Upper lobe of right lung (tissue), 1 donor: ENCODE measurements around the gene CDX2. TPM values are rescaled to one million over a fixed set of nuclear protein-coding genes. Genes with fewer than 3 reads are reported as not detected.

Experiments used
- ATAC-seq: fragments of 200-7000 bp; cut with Tn5 transposase; one replicate; pipeline ENCODE4 v1.9.1; 2020; ENCODE audit warnings: mild to moderate bottlenecking, moderate library complexity
- DNase-seq: peaks from one replicate; pipeline ENCODE4 v3.0.0-alpha.2; 2020
- H3K27ac ChIP-seq: fragments of 200-600 bp; one replicate; pipeline ENCODE4 v1.8.0; 2022
- H3K27me3 ChIP-seq: fragments of 200-600 bp; one replicate; pipeline ENCODE4 v1.8.0; 2022; ENCODE audit warnings: mild to moderate bottlenecking
- H3K36me3 ChIP-seq: fragments of 200-600 bp; one replicate; pipeline ENCODE4 v1.8.0; 2022
- H3K4me1 ChIP-seq: fragments of 200-600 bp; one replicate; pipeline ENCODE4 v1.8.0; 2022
- H3K4me3 ChIP-seq: fragments of 200-600 bp; one replicate; pipeline ENCODE4 v1.8.0; 2022; ENCODE audit warnings: mild to moderate bottlenecking
- H3K9me3 ChIP-seq: fragments of 200-600 bp; one replicate; pipeline ENCODE4 v1.8.0; 2022
- intact Hi-C: fragments of 100-400 bp; cut with DNase I; formaldehyde crosslinking; loops from one replicate; pipeline ENCODE4 v1.11.0; 2022
- total RNA-seq: library from RNA; stranded (reverse); fragmentation: NEBNext Ultra II Directional; extraction: Animal tissue kit (Norgen Biotek cat#: 25700); gene quantifications from one replicate; pipeline ENCODE4 v1.2.1, GENCODE V29; 2021
- TF ChIP-seq, protein P1 (sequence below): fragments of 200-600 bp; IDR thresholded peaks from one replicate; pipeline ENCODE4 v1.8.0; 2022; ENCODE audit warnings: antibody characterized with exemption
- donor health status: DM: no; HTN: yes; CAD: no; lungs with severe emphysema.

Gene CDX2
- total RNA-seq, 1 donor from 2014 or later, result not detected

GRCh38 chr13:27997904-27998522 is 28.9 kb upstream of the CDX2 start:
- peak; percentile 40 for DNase-seq
- TF ChIP-seq, protein P1, sequence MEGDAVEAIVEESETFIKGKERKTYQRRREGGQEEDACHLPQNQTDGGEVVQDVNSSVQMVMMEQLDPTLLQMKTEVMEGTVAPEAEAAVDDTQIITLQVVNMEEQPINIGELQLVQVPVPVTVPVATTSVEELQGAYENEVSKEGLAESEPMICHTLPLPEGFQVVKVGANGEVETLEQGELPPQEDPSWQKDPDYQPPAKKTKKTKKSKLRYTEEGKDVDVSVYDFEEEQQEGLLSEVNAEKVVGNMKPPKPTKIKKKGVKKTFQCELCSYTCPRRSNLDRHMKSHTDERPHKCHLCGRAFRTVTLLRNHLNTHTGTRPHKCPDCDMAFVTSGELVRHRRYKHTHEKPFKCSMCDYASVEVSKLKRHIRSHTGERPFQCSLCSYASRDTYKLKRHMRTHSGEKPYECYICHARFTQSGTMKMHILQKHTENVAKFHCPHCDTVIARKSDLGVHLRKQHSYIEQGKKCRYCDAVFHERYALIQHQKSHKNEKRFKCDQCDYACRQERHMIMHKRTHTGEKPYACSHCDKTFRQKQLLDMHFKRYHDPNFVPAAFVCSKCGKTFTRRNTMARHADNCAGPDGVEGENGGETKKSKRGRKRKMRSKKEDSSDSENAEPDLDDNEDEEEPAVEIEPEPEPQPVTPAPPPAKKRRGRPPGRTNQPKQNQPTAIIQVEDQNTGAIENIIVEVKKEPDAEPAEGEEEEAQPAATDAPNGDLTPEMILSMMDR, result peak; percentile 22
- H3K27me3 ChIP-seq, result no peaks in the 10 kb centered on the region
- peak; percentile 52 for ATAC-seq
- no peaks in the 10 kb centered on the region for H3K36me3 ChIP-seq
- H3K4me3 ChIP-seq, result no peak overlapping the region
- no peaks in the 10 kb centered on the region for H3K4me1 ChIP-seq
- no peaks in the 10 kb centered on the region for H3K9me3 ChIP-seq
- no peak overlapping the region for H3K27ac ChIP-seq
- intact Hi-C loops, result no loop called here

DNA sequence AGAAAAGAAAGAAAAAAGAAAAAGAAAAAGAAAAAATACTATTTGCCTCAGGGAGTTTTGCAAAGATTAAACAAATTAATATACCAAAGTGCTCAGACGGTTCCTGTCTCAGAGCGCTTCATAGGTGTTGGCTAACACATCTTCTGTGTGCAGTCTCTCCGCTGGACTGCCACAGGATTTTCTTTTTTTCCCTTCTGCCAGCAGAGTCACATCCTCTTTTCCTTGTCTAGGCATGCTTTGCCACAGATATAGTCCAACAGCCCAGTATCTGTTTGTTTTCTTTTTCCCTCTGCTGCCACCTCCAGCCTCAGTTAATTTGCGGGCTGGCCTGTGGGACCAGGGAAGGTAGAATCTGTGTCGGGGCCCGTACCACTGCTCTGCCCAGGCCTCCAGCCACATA is 22.8 kb upstream of the CDX2 start:
- H3K9me3 ChIP-seq, result no peaks in the 10 kb centered on the region
- DNase-seq (no peak), ATAC-seq (no peak)
- H3K27ac ChIP-seq, result no peak overlapping the region
- peaks cover 25% of the 10 kb centered on the region for H3K27me3 ChIP-seq
- TF ChIP-seq, protein P1, result no peak
- no peak overlapping the region for H3K4me3 ChIP-seq
- H3K36me3 ChIP-seq, result no peaks in the 10 kb centered on the region
- intact Hi-C loops, result no loop called here
- H3K4me1 ChIP-seq, result no peaks in the 10 kb centered on the region

DNA sequence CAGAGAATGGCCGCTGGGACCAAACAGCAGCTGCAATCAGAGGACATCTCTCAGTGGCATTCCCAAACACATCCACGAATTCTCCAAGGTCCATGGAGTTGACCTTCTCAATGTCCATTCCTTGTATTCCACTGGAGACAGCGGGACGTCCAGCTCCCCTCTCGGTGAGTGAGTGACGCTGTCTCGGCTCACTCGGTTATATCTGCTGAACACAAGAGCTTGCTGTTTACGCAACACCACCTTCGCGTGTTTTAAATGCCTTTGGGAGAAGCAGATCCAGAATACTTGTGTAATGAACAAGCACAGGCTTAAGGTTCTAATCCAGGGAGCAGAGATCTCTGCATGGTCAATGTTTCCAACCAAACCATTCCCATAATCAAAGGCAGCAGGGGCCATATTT is 19.4 kb upstream of the CDX2 start, which contains the start of gene URAD:
TSS of gene URAD (minus strand) at position 174 of the 400 bp plus-strand sequence. CDS start at position 118, 56 bp downstream.
- Histone ChIP-seq H3K36me3 (no peaks in the 10 kb centered on the region), H3K4me1 (no peaks in the 10 kb centered on the region), H3K4me3 (no peak within 1 kb of the TSS), H3K27me3 (peaks cover 47% of the 10 kb centered on the region), H3K9me3 (no peaks in the 10 kb centered on the region), H3K27ac (no peak within 1 kb of the TSS)
- ATAC-seq (peak; percentile 59), DNase-seq (peak; percentile 55)
- TF ChIP-seq, protein P1, result no peak
- intact Hi-C loops, result loop anchor here (10.0 kb wide), 1 partner anchor 614 kb away; no protein-coding TSS in a partner anchor

DNA sequence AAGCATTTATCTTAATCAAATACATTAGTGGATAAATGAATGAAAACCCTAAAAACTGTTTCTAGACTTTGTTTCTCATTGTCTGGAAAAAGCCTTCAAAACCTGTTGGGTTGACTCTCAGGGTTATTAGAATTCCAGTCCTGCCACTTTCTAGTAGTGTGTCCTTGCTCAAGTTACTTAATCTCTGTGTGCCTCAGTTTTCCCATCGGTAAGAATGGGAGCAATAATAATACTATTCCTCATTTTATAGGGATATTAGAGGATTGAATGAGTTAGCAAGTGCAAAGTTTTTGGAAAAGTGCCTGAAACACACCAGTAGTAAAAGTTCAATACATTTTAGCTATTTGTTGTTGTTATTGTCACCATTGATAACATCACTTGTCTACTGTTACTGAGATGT is 16.5 kb upstream of the CDX2 start:
- DNase-seq, result no peak
- intact Hi-C loops, result loop anchor here (10.0 kb wide), 1 partner anchor 611 kb away; no protein-coding TSS in a partner anchor
- Histone ChIP-seq H3K4me3 (no peak overlapping the region), H3K4me1 (no peaks in the 10 kb centered on the region), H3K36me3 (no peaks in the 10 kb centered on the region), H3K27me3 (peaks cover 67% of the 10 kb centered on the region), H3K27ac (no peak overlapping the region), H3K9me3 (no peaks in the 10 kb centered on the region)
- ATAC-seq, result no peak
- TF ChIP-seq, protein P1, result no peak

DNA sequence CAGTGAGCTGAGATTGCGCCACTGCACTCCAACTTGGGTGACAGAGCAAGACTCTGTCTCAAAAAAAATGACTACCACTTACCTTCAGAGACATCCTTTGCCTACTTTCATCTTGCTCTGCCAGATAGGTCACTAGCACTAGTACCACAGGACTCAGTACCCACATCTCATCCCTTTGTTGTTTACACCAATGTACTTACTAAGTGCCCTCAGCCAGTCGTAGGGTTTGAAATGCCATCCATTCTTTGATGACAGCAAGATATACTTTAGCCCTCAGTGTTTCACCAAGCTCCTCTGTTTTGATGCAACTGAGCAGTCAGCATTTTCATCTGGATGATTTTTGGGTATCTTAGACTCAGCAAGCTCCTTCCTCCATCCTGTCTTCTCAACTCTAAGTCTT is 13.2 kb upstream of the CDX2 start:
- intact Hi-C loops, result loop anchor here (10.0 kb wide), 1 partner anchor 608 kb away; no protein-coding TSS in a partner anchor
- no peaks in the 10 kb centered on the region for H3K36me3 ChIP-seq
- H3K4me3 ChIP-seq, result no peak overlapping the region
- H3K9me3 ChIP-seq, result no peaks in the 10 kb centered on the region
- H3K27me3 ChIP-seq, result peaks cover 87% of the 10 kb centered on the region
- TF ChIP-seq, protein P1, result no peak
- DNase-seq, result no peak
- ATAC-seq, result no peak
- H3K27ac ChIP-seq, result no peak overlapping the region
- H3K4me1 ChIP-seq, result no peaks in the 10 kb centered on the region
